GM19035 (cell line): ENCODE measurements around the gene AJM1.
"Not testable (repeated sequence)": the region's sequence is repeated elsewhere in the genome, so short reads cannot be mapped to it uniquely, and the experiment has no call there.

Experiments used
- ATAC-seq: cut with Tn5 transposase; IDR thresholded peaks from one replicate; pipeline ENCODE4 v1.9.1; 2021; ENCODE audit not compliant: unreplicated experiment

AJM1 gene

DNA sequence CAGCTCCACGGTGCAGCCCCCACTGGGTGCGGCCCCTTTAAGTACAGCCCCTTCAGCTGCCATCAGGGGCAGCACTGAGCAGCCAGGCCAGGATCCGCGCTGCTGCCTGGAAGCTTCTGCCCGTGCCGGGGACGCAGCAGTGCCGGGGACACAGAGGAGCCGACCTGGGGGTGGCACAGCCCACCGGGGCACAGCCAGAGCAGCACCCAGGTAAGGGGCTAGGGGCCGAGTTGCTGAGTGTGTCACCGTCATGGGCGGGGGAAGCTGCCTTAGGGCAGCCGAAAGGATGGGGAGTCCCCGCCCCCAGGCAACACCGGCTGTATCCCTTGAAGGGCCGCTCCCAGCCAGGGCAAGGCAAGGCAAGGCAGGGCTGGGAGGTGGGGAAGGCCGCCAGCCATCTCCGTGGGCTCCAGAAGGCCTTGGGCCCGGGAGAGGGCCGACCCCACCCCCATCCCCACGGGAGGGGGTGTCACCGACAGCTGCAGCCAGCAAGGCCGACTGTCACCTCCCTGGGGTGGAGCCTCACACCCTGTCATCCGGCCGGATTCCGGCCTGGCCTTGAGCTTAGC, at the start of gene AJM1:
TSS of gene AJM1 (plus strand) at position 99 of the 569 bp plus-strand sequence. CDS start 1,937 bp downstream, outside the sequence.
- ATAC-seq, result peak; percentile 76

DNA sequence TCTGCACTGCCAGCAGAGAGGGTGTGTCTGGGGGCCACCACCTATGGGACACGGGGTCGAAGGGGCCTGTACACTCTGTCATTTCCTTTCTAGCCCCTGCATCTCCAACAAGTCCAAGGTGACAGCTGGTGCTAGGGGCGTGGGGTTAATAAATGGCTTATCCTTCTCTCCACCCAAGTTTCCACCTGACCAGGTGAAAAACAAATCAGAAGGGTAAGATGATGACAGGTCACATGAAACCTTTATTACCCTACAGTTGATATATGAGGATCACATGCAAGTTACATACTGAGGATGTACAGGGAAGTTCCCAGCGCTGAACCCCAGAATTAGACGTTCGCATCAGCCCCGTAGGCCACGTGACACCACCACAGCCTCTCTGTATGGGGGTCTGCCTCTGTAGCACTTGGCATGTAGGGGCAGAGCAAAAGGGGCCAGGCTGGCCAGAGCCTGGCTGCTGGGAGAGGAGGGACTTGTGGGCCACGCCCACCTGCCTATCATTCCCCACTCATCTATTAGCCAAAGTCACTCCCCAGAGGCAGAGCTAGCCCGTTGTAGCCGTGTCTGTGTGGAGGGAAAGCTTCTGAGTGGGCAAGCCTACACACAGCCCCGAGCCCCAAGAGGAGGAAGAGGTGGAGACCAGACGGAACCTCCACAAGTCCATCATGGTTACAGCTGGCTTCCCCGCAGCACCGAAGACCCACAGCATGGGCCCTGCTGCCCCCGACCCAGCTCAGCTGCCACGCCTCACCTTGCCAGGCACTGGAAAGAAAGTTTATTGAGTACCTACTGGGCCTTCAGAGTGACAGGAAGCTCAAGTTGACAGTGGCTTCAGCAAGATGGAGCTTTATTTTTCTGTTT, 49.0 kb upstream of the AJM1 start:
- no peak for ATAC-seq

DNA sequence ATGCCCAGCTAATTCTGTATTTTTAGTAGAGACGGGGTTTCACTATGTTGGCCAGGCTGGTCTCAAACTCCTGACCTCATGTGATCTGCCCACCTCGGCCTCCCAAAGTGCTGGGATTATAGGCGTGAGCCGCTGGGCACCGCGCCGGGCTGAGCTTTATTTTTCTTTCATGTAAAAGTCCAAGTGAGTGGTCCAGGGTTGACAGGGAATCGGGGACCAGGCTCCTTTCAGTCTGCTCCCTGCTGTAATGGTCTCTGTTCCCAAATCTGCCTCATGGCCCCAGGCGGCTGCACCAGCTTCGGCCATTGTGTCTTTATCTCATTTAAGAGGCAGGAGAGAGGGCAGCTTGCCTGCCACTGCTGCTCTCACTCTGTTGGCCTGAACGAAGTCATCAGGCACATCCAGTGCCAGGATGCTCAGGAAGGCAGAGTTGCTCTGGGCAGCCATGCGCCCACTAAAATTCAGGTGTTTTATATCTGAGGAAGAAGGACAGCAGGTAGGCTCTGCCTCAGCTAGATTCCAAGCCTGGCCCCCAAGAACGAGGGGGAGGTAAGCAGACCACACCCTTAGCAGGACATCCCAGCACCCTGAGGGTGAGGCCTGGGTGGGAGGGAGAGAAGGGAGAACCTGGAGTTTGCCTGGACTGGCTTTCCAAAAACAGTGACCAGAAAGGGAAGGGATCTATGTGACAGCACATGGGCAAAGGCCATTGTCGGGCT, 47.8 kb upstream of the AJM1 start:
- ATAC-seq, result no peak

DNA sequence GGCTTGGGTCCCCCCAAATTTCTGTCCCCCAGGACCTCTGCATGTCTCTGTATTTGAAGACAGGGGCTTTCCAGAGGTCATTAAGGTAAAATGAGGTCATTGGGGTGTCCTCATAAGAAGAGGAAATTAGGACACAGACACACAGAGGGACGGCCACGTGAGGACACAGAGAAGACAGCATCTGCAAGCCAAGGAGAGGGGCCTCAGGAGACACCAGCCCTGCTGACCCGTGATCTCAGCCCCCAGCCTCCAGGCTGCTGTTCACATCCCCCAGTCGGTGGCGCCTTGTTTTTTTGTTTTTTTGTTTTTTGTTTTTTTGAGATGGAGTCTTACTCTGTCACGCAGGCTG, 47.3 kb upstream of the AJM1 start:
- no peak for ATAC-seq

DNA sequence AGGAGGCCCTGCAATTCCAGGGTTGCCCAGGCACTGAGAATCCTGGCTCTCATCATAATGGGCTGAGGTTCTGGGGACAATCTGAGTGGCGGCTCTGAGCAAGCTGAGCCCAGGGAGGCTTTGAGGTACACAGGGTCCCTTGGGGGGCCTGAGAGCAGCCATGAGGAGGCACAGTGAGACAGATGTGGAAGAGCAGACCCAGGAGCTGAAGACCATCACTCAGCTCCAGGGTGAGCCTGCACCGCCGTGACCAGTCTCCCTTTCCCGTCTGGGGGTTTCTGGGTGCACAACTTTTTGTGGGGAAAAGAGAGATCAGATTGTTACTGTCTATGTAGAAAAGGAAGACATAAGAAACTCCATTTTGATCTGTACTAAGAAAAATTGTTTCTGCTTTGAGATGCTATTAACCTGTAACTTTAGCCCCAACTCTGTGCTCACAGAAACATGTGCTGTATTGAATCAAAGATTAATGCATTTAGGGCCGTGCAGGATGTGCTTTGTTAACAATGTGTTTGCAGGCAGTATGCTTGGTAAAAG, 46.0 kb upstream of the AJM1 start, which contains the start of gene CCDC183:
TSS of gene CCDC183 (plus strand) at position 101 of the 537 bp plus-strand sequence. CDS start at position 161, 60 bp downstream.
- ATAC-seq, result no peak

DNA sequence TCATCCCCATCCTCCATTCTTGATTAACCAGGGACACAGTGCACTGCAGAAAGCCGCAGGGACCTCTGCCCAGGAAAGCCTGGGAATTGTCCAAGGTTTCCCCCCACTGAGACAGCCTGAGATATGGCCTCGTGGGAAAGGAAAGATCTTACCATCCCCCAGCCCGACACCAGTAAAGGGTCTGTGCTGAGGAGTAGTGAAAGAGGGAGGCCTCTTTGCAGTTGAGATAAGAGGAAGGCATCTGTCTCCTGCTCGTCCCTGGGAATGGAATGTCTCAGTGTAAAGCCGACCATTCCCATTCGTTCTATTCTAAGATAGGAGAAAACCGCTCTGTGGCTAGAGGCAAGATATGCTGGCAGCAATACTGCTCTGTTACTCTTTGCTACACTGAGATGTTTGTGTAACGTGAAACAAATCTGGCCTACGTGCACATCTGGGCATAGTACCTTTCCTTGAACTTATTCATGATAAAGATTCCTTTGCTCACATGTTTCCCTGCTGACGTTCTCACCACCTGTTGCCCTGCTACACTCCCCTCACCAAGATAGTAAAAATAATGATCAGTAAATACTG, 45.4 kb upstream of the AJM1 start:
- not testable (repeated sequence) for ATAC-seq

DNA sequence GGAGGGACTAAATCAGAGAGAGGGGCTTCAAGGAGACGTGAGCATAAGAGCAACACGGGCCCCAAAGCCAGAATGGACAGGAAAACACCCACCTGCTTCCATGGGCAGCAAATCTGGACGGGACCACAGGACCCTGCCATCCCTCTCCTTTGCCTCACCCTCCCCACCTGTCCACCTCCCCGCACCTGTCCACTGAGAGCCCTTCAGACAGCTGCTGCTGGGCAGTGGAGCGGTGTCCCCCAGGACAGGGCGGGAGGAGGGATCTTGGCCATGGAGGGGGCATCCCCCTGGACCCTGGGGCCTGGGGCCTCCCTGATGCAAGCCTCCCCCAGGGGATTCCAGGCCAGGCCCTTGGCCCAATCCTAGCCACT, 43.6 kb upstream of the AJM1 start:
- no peak for ATAC-seq

DNA sequence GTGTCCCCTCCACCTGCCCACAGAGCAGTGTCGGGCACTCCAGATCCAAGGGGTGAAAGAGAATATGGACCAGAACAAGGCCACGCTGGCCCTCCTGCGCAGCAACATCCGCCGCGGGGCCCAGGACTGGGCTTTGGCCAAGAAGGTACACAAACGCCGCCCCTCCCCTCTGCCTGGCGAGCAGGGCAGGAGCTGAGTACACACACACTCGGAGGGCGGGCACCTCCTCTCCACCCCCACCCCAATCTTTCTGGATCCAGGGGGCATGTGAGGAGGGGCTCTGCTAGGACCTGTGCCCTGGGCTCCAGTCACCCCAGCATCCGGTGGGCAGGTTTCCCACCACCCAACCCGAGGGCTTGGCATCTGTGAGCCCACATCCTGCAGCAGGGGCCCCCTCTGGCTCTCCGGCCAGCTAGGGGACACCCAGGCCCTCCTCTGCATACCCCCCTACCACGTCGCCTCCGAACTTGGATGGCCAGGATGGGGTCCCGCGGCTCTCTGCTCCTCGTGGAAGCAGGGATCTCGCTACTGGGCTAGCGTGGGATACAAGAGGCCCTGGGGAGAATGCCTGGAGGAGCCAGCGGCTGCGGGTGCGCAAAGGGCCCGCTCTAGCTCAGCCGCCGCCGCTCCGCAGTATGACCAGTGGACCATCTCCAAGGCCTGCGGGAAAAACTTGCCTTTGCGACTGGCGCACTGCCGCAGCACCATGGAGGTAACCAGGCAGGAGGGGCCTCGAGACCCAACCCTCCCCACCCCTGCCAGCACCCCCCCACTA, 43.0 kb upstream of the AJM1 start:
- ATAC-seq, result no peak

DNA sequence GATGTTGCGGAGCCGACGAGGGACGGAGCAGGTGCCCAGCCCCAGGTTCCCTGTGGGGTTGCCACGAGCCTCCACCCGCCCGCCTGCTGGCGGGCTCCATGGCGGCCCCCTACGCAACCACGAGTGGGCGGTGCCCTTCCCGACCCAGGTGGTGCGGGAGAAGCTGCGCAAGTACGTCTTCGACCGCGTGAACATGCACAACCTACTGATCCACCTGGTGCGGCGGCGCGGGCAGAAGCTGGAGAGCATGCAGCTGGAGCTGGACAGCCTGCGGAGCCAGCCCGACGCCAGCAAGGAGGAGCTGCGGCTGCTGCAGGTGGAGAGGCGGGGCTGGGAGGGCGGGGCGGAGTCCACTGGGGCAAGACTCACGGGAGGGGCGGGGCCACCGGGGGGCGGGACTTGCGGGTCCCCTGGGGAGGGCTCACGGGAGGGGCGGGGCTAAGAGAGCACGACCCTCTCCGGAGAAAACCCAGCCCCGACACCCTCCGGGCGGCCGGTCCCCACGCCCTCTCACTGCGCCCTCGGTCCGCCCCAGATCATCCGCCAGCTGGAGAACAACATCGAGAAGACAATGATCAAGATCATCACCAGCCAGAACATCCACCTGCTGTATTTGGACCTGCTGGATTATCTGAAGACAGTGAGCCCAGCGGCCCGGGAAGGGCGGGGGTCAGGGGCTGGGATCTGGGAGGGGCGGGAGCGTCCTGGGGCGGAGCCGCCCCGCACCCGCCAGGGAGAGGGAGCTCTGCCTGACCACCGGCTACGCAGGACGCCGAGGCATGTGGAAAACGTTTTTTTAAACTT, 42.2 kb upstream of the AJM1 start:
- no peak for ATAC-seq

DNA sequence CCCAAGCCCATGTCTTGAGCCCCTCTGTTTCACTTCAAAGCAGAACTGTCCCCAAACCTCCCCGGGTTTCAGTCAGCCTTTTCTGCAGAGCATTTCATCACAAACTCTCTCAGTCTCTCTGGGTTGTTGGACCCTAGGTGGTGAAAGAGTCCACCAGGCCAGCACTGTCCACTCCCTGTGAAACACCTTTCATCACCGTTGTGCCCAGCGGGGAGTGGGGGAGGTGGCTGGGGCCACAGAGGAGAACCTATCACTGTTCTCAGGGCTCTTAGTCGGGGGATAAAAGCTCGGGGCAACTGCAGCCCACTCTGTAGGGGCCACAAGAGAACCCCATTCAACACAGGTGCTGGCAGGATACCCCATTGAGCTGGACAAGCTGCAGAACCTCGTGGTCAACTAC, 40.0 kb upstream of the AJM1 start:
- no peak for ATAC-seq

DNA sequence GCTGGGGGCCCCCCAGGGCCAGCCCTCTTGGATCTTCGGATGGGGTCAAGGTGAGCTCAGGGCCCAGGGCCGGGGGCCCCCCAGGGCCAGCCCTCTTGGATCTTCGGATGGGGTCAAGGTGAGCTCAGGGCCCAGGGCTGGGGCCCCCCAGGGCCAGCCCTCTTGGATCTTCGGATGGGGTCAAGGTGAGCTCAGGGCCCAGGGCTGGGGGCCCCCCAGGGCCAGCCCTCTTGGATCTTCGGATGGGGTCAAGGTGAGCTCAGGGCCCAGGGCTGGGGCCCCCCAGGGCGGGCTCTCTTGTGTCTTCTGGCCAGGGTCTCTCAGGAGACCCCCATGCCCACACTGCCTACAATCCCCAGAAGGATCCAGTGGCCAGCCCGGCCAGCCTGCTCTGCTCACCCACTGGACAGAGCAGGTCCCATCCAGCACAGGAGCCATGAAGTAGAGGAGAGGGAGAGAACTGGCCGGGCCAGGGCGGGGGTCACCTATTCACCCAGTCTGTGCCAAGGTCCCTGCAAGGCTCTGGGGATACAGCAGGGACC, 39.2 kb upstream of the AJM1 start:
- ATAC-seq, result not testable (repeated sequence)

DNA sequence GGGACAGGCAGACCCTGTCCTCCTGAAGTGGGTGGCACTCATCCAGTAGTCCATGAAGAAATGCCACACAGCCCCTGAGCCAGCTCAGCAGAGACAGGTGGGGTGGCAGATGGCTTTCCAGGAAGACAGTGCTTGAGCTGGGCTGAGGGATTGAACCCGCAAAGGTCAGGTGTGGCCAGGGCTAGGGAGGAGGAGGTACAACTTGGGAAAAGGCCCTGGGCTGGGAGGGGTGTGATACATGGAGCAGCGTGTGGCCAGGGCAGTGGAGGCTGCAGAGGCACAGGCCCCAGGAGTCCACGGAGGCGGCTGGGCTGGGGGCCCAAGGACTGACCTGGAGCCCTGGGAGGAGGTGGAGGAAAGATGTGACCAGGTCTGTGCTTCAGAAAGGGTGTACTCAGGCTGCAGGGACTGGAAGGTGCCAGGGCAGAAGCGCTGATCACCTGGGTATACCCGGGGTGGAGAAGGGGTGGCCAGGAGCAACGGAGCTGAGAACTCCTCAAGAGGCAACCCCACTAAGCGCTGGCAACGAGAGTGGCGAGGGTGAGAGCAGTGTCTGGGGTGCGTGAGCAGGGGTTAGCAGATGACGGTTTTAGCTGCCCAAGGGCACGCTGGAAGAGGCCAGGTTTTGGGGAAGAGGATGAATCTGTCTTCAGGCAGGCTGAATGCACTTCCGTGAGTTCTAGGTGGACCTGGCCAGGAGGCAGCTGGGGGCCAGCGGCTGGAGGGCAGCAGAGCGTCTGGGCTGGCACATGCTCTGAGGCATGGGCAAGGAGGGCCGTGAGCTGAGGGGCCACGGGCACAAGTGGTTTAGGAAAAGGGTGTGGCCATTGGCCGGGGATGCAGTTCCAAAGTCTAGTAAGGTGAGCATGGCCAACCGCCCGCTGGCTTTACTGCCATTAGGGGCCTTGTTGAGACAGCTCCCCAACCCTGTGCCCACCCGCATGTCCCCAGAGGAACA, 38.4 kb upstream of the AJM1 start:
- ATAC-seq, result no peak

DNA sequence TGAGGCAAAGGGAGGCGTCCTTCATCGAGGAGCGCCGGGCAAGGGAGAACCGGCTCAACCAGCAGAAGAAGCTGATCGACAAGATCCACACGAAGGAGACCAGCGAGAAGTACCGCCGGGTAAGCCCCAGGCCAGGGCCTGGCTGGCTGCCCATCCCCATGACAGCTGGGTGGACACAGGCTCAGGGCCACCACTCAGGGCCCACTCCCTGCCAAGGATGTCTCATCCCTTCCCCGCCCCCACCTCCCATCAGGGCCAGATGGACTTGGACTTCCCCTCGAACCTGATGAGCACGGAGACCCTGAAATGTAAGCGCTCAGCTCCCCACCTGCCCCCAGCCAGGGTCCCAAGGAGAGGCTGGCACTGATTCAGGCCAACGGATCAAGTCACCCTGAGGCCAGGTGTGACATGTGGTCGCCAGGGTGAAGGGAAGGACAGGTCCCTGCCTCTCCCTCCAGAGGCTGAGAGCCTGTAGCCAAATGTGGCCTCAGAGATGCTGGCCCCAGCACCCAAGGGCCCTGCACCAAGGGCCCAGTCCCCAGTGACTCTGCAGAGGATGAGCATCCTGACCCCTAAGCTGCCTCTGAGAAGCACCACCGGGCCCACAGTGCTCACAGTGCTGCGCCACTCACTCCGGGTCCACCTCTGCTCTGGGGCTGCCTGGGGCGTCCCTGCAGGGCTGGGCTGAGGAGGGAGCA, 37.6 kb upstream of the AJM1 start:
- no peak for ATAC-seq

DNA sequence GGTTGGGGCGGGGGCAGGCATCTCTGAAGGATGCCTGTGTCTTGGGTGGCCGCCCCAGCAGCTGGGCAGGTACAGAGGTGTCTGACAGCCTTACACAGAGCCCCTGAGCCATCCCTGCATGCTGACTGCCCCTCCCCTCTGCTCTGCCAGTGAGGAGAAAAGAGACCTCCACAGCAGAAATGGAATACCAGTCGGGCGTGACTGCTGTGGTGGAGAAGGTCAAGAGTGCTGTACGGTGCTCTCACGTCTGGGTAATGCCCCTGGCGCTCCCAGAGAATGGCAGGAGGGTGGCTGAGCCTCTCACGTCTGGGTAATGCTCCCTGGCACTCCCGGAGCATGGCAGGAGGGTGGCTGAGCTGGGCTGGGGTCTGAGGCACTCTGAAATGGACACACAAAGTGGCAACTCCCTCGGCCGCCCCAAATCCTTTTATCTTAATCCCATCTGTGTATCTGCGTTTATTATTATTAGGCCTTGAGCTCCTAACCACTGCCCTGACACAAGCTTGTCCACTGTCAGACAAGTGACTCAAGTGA, 37.0 kb upstream of the AJM1 start:
- no peak for ATAC-seq

DNA sequence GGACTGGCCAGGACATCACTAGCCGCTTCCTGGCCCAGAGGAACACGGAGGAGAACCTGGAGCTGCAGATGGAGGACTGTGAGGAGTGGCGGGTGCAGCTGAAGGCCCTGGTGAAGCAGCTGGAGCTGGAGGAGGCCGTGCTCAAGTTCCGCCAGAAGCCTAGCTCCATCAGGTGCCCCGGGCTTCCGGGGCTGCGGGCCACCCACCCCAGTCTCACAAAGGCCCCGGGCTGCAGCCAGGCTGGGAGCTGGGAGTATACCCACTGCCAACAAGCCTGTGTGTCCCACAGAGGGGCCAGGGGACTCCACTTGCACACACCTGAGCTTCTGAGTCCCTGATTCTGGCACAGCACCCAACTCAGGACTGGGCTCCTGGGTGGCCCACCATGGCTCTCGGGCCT, 36.2 kb upstream of the AJM1 start:
- ATAC-seq, result no peak

DNA sequence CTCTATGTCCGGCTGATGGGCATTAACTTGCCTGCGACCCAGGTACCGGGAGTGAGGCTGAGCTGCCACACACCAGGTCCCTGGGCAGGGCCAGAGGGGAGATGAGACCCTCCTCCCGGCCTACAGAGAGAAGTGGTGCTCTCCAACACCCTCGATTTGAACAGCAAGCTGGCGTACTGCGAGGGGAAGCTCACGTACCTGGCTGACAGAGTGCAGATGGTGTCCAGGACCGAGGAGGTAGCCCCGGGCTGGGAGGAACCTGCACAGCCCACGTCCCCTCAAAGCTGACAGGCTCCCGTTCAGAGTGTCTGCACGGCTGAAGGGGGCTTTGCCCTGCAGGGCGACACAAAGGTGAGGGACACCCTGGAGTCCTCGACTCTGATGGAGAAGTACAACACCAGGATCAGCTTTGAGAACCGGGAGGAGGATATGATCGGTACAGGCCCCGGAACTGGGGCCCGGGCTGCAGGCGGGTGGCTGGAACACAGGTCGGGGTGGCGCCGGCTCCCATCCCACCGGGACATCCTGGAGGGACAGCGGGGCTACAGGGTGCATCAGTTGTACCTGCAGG, 35.6 kb upstream of the AJM1 start:
- no peak for ATAC-seq
